Neutrophil (primary cell): ENCODE measurements around the gene SENP3.
A peak's percentile ranks its signal among the peaks of the same experiment; 100 is the strongest.

Experiments used
- H3K27ac ChIP-seq: fragments of 200-600 bp; sonication (generic); 2 replicates; pipeline ENCODE4 v1.5.1; 2016; ENCODE audit warnings: mild to moderate bottlenecking, moderate library complexity
- H3K27me3 ChIP-seq: fragments of 200-600 bp; sonication (generic); 2 replicates; pipeline ENCODE4 v1.6.0; 2016; ENCODE audit warnings: mild to moderate bottlenecking
- H3K36me3 ChIP-seq: fragments of 200-600 bp; sonication (generic); 2 replicates; pipeline ENCODE4 v1.5.1; 2017
- H3K4me1 ChIP-seq, 2 experiments: fragments of 200-600 bp in 1 of 2; sonication (generic) in 1 of 2; 1 replicate in 1 of 2; 2 replicates in 1 of 2; pipeline versions ENCODE4 v1.5.1 to v1.6.1; 2013 to 2016; ENCODE audit warnings: low read depth in 1 of 2, low read length in 1 of 2, mild to moderate bottlenecking in 1 of 2, moderate library complexity in 1 of 2; ENCODE audit not compliant: control insufficient read depth in 1 of 2, insufficient read depth in 1 of 2
- H3K4me3 ChIP-seq, 2 experiments: fragments of 200-600 bp in 1 of 2; sonication (generic) in 1 of 2; 1 replicate in 1 of 2; 2 replicates in 1 of 2; pipeline ENCODE4 v1.5.1; 2013 to 2016; ENCODE audit warnings: low read depth in 1 of 2, low read length in 1 of 2, mild to moderate bottlenecking in 1 of 2, moderate library complexity in 1 of 2
- H3K9me3 ChIP-seq: fragments of 200-600 bp; sonication (generic); 2 replicates; pipeline ENCODE4 v1.5.1; 2016
- CTCF ChIP-seq: fragments of 200-600 bp; sonication (generic); IDR thresholded peaks from 2 replicates; pipeline ENCODE4 v1.5.1; 2016; ENCODE audit warnings: antibody characterized with exemption

Gene SENP3

GRCh38 chr17:7561589-7562207, at the start of gene SENP3:
Gene SENP3 (plus strand): TSS chr17:7561919. CDS start chr17:7563077, 1,158 bp downstream.
- peaks cover 55 to 61% of the 10 kb centered on the region in 2 experiments for H3K4me1 ChIP-seq

GRCh38 chr17:7512105-7512504, 49.6 kb upstream of the SENP3 start:
- H3K4me1 ChIP-seq: peaks cover 5 to 13% of the 10 kb centered on the region in 2 experiments
- H3K27ac ChIP-seq: no peak overlapping the region
- H3K27me3 ChIP-seq: no peaks in the 10 kb centered on the region
- peaks cover 76% of the 10 kb centered on the region for H3K36me3 ChIP-seq
- no peaks in the 10 kb centered on the region for H3K9me3 ChIP-seq
- H3K4me3 ChIP-seq: no peak overlapping the region
- TF ChIP-seq CTCF: no peak

More at GRCh38 chr17:7561589-7562207, at the start of gene SENP3:
- Histone ChIP-seq H3K4me3 (peak within 1 kb of the TSS; percentile 67 to 88), H3K27ac (peak within 1 kb of the TSS; percentile 92), H3K9me3 (no peaks in the 10 kb centered on the region), H3K36me3 (peaks cover 34% of the 10 kb centered on the region), H3K27me3 (no peaks in the 10 kb centered on the region)
- TF ChIP-seq CTCF: peak; percentile 65

DNA sequence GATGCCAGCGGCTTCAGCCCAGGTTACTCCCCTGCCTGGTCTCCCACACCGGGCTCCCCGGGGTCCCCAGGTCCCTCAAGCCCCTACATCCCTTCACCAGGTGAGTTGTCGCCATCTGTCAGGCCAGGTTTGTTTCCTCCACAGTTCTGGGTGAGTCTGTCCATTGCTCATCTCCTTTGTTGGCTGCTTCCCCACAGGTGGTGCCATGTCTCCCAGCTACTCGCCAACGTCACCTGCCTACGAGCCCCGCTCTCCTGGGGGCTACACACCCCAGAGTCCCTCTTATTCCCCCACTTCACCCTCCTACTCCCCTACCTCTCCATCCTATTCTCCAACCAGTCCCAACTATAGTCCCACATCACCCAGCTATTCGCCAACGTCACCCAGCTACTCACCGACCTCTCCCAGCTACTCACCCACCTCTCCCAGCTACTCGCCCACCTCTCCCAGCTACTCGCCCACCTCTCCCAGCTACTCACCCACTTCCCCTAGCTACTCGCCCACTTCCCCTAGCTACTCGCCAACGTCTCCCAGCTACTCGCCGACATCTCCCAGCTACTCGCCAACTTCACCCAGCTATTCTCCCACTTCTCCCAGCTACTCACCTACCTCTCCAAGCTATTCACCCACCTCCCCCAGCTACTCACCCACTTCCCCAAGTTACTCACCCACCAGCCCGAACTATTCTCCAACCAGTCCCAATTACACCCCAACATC, 48.7 kb upstream of the SENP3 start:
- Histone ChIP-seq H3K4me3 (no peak overlapping the region), H3K27me3 (no peaks in the 10 kb centered on the region), H3K36me3 (peaks cover 67% of the 10 kb centered on the region), H3K27ac (no peak overlapping the region), H3K4me1 (peaks cover 5 to 13% of the 10 kb centered on the region in 2 experiments), H3K9me3 (no peaks in the 10 kb centered on the region)
- no peak for TF ChIP-seq CTCF

GRCh38 chr17:7513850-7514419, 47.8 kb upstream of the SENP3 start:
- no peaks in the 10 kb centered on the region for H3K27me3 ChIP-seq
- no peak overlapping the region for H3K4me3 ChIP-seq
- H3K27ac ChIP-seq: no peak overlapping the region
- H3K9me3 ChIP-seq: no peaks in the 10 kb centered on the region
- H3K4me1 ChIP-seq: peaks cover 5 to 13% of the 10 kb centered on the region in 2 experiments
- H3K36me3 ChIP-seq: peaks cover 57% of the 10 kb centered on the region
- no peak for TF ChIP-seq CTCF

GRCh38 chr17:7515911-7516610, 45.7 kb upstream of the SENP3 start:
- no peak for TF ChIP-seq CTCF
- H3K27me3 ChIP-seq: no peaks in the 10 kb centered on the region
- H3K4me3 ChIP-seq: no peak overlapping the region
- H3K36me3 ChIP-seq: peaks cover 36% of the 10 kb centered on the region
- H3K9me3 ChIP-seq: no peaks in the 10 kb centered on the region
- H3K27ac ChIP-seq: peak overlapping the region; percentile 23
- peaks cover 5 to 13% of the 10 kb centered on the region in 2 experiments for H3K4me1 ChIP-seq
